GM21515 (cell line): Measurements from ENCODE around the gene FOXK2.

Experiments used
- ATAC-seq: cut with Tn5 transposase; IDR thresholded peaks from one replicate; pipeline ENCODE4 v1.9.1; 2021; ENCODE audit not compliant: unreplicated experiment

FOXK2 gene

DNA sequence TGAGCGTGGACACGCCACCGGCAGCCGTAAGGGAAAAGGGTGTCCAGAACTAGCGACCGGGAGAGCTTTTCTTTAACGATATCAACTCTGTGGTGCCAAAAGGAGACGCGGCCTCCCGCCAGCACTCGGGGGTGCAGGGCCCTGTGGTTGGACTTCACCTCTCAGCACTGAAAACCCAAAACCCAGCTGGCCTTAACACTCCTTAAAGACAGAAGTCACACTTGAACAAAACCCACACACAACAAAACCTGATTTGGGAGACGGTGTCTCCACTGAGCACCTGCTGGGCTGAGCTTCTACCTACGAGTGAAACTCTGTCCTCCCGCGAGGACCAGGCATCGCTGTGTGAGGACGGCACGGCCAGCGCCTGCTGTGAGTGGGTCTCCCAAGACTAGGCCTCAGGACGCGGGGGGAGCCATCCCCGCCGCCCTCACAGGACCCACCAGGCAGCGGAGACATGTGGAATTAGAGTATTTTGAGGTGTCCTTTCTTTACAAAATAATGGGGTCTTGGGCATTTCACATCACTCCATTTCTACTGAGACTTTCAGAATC is 82.0 kb downstream of the FOXK2 start:
- no peak for ATAC-seq

DNA sequence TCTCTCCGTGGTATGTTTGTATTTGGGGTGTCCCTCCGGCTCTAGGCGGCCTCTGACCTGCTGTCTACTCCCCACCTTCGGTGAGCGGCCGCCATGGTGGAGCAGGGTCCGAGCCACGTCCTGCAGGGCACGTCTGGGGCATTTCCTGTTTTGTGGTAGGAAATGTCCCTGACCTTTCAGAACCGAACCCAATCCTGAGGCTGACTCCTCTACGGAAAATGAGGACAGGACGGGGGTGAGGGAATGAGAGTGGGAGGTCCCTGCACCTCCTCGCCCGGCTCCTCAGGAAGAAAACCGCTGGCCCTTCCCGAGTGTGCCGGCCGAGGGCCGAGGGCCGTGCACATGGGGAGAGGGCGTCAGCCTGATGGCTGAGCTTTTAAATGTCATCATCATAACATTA is 83.0 kb downstream of the FOXK2 start:
- ATAC-seq = no peak

DNA sequence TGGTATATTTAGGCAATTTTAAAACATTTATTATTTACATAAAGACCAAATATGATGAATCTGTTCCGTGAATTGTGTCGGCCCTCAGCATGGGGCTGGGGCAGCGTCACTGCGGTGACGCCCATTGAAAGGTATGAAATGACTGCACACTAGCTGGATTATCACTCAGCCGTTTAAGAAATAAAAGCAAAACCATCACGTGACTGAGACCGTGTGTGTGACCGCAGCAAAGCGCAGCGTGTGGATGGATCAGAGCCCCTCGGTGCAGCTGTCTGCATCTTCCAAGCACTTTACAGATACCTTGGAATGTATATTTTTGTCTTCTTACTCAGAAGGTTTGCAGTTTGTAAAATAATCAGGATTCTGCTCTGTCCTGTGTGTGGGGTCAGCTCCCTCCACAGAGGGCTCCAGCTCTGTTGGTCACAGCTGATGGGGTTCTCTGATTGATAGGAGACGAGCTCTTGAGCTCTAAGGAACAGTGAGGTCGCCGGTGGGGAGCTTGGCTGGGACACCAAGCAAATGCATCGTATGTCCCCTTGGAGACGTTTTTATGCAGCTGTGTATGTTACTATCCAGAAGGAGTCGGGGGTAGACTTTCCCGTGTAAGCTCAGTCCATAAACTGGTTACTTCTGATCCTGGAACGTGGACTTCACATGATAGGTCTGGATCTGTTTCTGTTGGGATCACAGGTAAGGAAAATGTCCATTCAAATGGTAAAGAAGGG is 83.6 kb downstream of the FOXK2 start:
- no peak for ATAC-seq

DNA sequence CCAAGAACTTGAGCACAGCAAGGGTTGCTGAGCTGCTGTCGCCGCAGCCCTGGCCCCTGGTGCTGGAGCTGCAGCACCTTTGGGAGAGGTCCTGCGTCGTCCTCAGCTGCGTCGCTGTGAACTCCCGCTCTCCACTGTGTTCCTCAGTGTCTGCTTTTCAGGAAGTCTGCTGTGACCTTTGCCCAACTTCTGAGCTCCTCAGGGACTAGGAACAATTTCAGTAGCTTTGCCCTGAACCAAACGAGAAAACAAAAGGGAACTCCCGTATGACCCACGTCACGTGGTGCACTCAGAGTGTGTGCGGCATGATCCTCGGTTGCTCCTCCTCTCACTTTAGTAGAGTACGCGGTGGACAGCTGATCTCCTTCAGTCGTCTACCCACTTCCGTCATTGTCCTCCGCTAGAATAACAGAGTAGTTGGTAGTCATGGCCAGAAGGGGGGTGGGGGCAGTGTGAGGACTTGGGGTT is 84.5 kb downstream of the FOXK2 start:
- no peak for ATAC-seq

- ATAC-seq = no peak
Observed at GRCh38 chr17:82604532-82604931, 85.0 kb downstream of the FOXK2 start.

GRCh38 chr17:82605939-82606600 is 86.5 kb downstream of the FOXK2 start:
- no peak for ATAC-seq

GRCh38 chr17:82608816-82609215 is 89.3 kb downstream of the FOXK2 start:
- ATAC-seq = no peak

- no peak for ATAC-seq
Observed at GRCh38 chr17:82609655-82610054, 90.1 kb downstream of the FOXK2 start.

DNA sequence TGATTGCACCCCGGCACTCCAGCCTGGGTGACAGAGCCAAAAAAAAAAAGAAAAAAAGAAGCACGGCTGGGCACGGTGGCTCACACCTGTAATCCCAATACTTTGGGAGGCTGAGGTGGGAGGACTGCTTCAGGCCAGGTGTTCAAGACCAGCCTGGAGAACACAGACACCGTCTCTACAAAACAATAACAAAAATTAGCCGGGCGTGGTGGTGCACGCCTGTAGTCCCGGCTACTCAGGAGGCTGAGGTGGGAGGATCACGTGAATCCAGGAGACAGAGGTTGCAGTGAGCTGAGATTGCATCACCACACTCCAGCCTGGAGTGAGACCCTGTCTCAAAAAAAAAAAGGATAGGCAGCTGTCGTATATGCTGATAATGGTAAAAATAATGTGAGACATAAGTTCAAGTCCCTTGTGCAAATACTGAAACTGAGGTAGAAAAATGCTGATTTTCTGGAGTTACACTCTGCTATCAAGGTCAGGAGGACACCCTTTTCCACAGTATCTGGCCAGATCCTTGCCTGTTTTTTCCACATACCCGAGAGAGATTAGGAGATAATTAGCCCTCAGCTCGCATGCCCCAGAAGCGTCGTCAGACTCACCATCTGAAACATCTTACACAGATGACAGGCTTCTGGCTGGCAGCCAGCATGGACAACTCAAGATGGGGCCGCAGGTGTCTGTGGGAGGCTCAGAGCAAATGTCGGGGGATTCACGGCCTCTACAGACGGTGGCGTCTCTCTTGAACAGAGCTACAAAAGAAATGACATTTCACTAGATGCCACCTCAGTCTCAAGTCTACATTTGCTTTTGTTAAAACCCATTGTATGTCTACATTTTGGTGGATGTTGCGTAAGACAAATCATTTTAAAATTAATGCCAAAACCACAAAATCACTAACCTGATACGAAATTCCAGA is 91.9 kb downstream of the FOXK2 start:
- ATAC-seq = no peak

DNA sequence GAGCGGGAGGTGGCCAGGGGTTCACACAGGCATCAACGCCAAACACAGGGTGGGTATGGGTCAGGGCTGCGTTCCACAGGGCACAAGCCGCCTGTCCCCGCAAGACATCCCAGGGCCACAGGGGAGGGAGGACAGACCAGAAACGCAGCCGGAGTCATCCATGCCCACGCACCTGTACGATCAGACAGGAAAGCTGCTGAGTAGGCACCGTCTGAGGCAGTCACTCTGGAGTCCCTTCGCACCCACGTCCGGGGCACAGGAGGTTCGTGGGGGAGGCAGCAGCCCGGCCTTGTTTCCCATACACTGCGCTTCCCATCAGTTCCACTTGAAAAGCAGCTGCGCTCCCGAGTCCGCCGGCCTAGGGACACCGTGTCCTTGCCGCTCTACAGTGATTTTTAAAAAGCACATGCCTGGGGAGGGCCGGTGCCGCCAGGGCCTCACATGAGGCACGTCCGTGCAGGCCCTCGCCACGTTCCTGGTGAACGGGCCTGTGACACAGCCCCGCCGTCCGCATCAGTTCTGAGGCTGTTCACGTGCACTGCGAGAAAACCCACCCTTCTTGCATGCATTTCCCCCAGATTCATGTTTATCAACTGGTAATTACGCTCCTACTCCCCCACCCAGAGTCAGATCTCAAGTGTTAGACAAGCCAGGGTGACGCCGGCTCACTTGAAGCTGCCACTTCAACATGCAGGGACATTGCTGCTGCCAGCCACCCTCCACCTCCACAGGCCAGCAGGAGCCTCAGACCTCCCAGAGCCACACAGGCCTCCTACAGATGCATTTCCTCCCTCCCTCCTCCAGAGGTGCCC is 94.0 kb downstream of the FOXK2 start:
- no peak for ATAC-seq

GRCh38 chr17:82614095-82614631 is 94.6 kb downstream of the FOXK2 start:
- no peak for ATAC-seq

DNA sequence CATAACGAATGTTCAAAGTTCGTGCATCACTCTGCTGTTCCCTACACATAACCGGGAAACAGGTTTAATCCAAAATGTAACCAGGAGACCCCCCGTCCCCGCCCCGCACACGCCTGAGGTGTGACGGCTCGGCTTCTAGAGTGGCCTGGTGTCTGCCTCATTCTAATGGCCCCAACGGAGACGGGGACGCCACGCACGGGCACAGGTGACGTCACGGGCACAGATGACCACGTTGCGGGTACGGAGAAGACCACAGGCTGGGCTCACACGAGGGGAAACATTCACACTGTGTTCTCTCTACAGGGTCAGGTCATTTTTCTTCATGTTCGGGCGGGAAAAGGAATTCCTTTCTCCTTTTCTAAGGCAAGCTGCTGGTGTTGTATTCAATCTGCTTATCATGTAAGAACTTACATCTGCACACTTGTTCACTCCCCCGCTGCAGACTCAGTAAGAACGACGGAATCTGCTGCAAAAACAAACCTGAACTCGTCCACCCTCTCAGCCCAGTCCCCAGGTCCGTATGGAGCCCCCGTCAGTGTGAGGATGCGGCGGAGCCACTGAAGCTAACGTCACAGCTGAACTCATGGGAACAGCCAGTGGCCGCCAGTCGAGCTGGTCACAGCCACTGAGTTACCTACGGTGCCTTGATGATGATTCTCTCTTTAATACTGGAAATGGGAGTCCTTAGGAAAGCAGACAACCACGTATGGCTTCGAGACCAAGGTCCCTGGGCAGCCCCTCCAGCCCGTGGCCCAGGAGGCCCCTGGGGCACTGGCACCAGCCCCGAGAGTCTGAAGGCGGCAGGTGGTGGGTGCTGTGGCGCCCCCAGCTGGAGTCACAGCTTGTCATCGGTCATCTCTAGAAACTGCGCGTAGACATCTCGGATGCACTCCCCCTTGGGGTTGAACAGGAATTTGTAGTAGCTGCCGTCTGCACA is 95.8 kb downstream of the FOXK2 start:
- ATAC-seq = no peak

GRCh38 chr17:82616021-82616711 is 96.6 kb downstream of the FOXK2 start:
- no peak for ATAC-seq

- no peak for ATAC-seq
Observed at GRCh38 chr17:82619211-82619610, 99.7 kb downstream of the FOXK2 start.

- ATAC-seq = no peak
Observed at GRCh38 chr17:82619641-82620040, 100.1 kb downstream of the FOXK2 start.

DNA sequence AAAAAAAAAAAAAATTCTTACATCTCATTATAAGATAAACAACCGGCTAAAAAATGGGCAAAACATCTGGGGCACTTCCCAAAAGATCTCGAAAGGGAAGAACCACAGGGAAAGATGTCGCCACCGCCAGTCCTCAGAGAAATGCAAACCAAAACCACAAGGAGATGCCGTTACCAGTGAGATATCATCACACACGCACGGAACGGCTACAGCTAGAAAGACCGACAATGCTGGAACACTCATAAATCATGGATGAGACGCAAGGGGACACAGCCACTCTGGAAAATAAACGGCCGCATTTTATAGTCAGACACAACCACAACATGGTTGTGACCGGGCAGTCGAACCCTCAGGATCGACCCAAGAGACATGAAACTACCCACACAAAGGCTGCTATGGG is 104.2 kb downstream of the FOXK2 start:
- ATAC-seq = no peak

- no peak for ATAC-seq
Observed at GRCh38 chr17:82627405-82627804, 107.9 kb downstream of the FOXK2 start.

GRCh38 chr17:82629748-82630147 is 110.2 kb downstream of the FOXK2 start:
- no peak for ATAC-seq
